H1 (cell line): ENCODE measurements around the gene B3GLCT. TPM values are rescaled to one million over a fixed set of nuclear protein-coding genes. Genes with fewer than 3 reads are reported as not detected.

Experiments
- CTCF ChIA-PET: fragments of 300-600 bp; sonication (Branson Sonifier 250); formaldehyde crosslinking; loops from one replicate; lab custom pipeline; 2021; ENCODE audit not compliant: partially characterized antibody; lab: Charles Lee
- POLR2A ChIA-PET: fragments of 300-600 bp; sonication (Branson Sonifier 250); formaldehyde crosslinking; loops from one replicate; lab custom pipeline; 2021; ENCODE audit warnings: inconsistent platforms; ENCODE audit not compliant: partially characterized antibody; lab: Charles Lee
- DNase-seq, 2 experiments: peaks; one replicate each; pipeline versions ENCODE4 v3.0.0 to v3.0.0-alpha.2; 2010 to 2022; ENCODE audit warnings: low spot score in 2 of 2, low read depth in 1 of 2, mixed read lengths in 1 of 2
- FAIRE-seq: peaks from 2 replicates; lab custom pipeline; 2011; peaks lifted over from hg19 to GRCh38; lab: Jason Lieb, UNC
- H2AFZ ChIP-seq: 2 replicates; pipeline ENCODE4 v1.8.1; 2012; ENCODE audit warnings: low read length, inconsistent platforms
- H2AK5ac ChIP-seq: 2 replicates; pipeline ENCODE4 v1.6.1; 2013; ENCODE audit warnings: low read depth, low read length
- H2BK120ac ChIP-seq: replicated peaks from 2 replicates; pipeline ENCODE3; 2013; ENCODE audit warnings: low read depth, low read length, inconsistent platforms
- H2BK12ac ChIP-seq: 2 replicates; pipeline ENCODE4 v1.6.1; 2013; ENCODE audit warnings: low read depth, low read length
- H2BK15ac ChIP-seq: 2 replicates; pipeline ENCODE4 v1.6.1; 2013; ENCODE audit warnings: low read length
- H2BK20ac ChIP-seq: 2 replicates; pipeline ENCODE4 v1.6.1; 2013; ENCODE audit warnings: low read length
- H2BK5ac ChIP-seq: 2 replicates; pipeline ENCODE4 v1.6.1; 2013; ENCODE audit warnings: low read depth, low read length
- H3K14ac ChIP-seq: 2 replicates; pipeline ENCODE4 v1.6.1; 2013; ENCODE audit warnings: inconsistent platforms; ENCODE audit not compliant: insufficient read length
- H3K18ac ChIP-seq: 2 replicates; pipeline ENCODE4 v1.6.1; 2013; ENCODE audit warnings: low read length; ENCODE audit errors: extremely low read depth
- H3K23ac ChIP-seq: 2 replicates; pipeline ENCODE4 v1.6.1; 2013; ENCODE audit warnings: inconsistent platforms; ENCODE audit not compliant: insufficient read length
- H3K23me2 ChIP-seq: 2 replicates; pipeline ENCODE4 v1.6.1; 2013; ENCODE audit warnings: low read depth, low read length
- H3K27ac ChIP-seq: 2 replicates; pipeline ENCODE4 v1.6.1; 2011; ENCODE audit warnings: low read depth, low read length, inconsistent platforms
- H3K27me3 ChIP-seq, 4 experiments: replicated peaks in 1 of 4; 1 replicate in 1 of 4; 2 replicates in 3 of 4; pipeline versions ENCODE4 v1.6.1 to v1.8.1; 2011 to 2013; ENCODE audit warnings: low read length in 3 of 4, mild to moderate bottlenecking in 3 of 4, inconsistent platforms in 2 of 4, mixed read lengths in 2 of 4, moderate library complexity in 1 of 4; ENCODE audit not compliant: control insufficient read depth in 3 of 4, insufficient read depth in 3 of 4; ENCODE audit errors: extremely low read depth in 1 of 4
- H3K36me3 ChIP-seq, 4 experiments: 2 replicates each; pipeline versions ENCODE4 v1.6.1 to v1.8.1; 2011 to 2013; ENCODE audit warnings: mild to moderate bottlenecking in 4 of 4, low read length in 3 of 4, moderate library complexity in 2 of 4, control low read depth in 1 of 4, inconsistent platforms in 1 of 4; ENCODE audit not compliant: insufficient read depth in 4 of 4, control insufficient read depth in 2 of 4
- H3K4ac ChIP-seq: replicated peaks from 2 replicates; pipeline ENCODE3; 2013; ENCODE audit warnings: low read length, low read depth, mixed read lengths, inconsistent platforms; ENCODE audit not compliant: insufficient read length
- H3K4me1 ChIP-seq, 4 experiments: replicated peaks in 1 of 4; 1 replicate in 1 of 4; 2 replicates in 3 of 4; pipeline versions ENCODE4 v1.6.1 to v1.8.1; 2011 to 2013; ENCODE audit warnings: low read length in 3 of 4, inconsistent platforms in 2 of 4, mixed read lengths in 1 of 4; ENCODE audit not compliant: insufficient read depth in 4 of 4, control insufficient read depth in 3 of 4
- H3K4me2 ChIP-seq, 2 experiments: 2 replicates each; pipeline versions ENCODE4 v1.6.1 to v1.8.1; 2011 to 2013; ENCODE audit warnings: low read depth in 2 of 2, low read length in 2 of 2, control low read depth in 1 of 2, inconsistent platforms in 1 of 2, mild to moderate bottlenecking in 1 of 2; ENCODE audit not compliant: insufficient read depth in 1 of 2
- H3K4me3 ChIP-seq, 4 experiments: fragments of 200-600, 300-600 bp in 1 of 4; sonication (generic), shearing (Covaris generic), sonication (Bioruptor Twin) in 1 of 4; 2 replicates each; pipeline versions ENCODE4 v1.5.1 to v1.8.1; 2011 to 2016; ENCODE audit warnings: low read length in 4 of 4, low read depth in 3 of 4, control low read depth in 2 of 4, inconsistent platforms in 2 of 4, mild to moderate bottlenecking in 2 of 4, mixed read lengths in 1 of 4, moderate library complexity in 1 of 4; ENCODE audit not compliant: insufficient read depth in 2 of 4; ENCODE audit errors: extremely low read depth in 1 of 4
- H3K56ac ChIP-seq: replicated peaks from 2 replicates; pipeline ENCODE3; 2013; ENCODE audit warnings: low read depth, mild to moderate bottlenecking, mixed read lengths, low read length, inconsistent platforms; ENCODE audit not compliant: insufficient read length
- H3K79me1 ChIP-seq: 2 replicates; pipeline ENCODE4 v1.6.1; 2013; ENCODE audit warnings: low read depth, low read length, control low read depth
- H3K79me2 ChIP-seq, 2 experiments: 2 replicates each; pipeline versions ENCODE4 v1.6.1 to v1.8.1; 2012 to 2013; ENCODE audit warnings: low read length in 2 of 2, mild to moderate bottlenecking in 2 of 2, inconsistent platforms in 1 of 2; ENCODE audit not compliant: insufficient read depth in 2 of 2, control insufficient read depth in 1 of 2
- H3K9ac ChIP-seq, 4 experiments: replicated peaks in 1 of 4; 1 replicate in 1 of 4; 2 replicates in 3 of 4; pipeline versions ENCODE4 v1.6.1 to v1.8.1; 2011 to 2013; ENCODE audit warnings: low read depth in 3 of 4, low read length in 3 of 4, control low read depth in 2 of 4, mild to moderate bottlenecking in 2 of 4, moderate library complexity in 2 of 4, inconsistent platforms in 1 of 4; ENCODE audit errors: extremely low read depth in 1 of 4
- H3K9me3 ChIP-seq, 2 experiments: 2 replicates each; pipeline versions ENCODE4 v1.6.1 to v1.8.1; 2012 to 2013; ENCODE audit warnings: mild to moderate bottlenecking in 2 of 2, moderate library complexity in 2 of 2, control low read depth in 1 of 2, inconsistent platforms in 1 of 2, low read depth in 1 of 2, low read length in 1 of 2, mixed read lengths in 1 of 2; ENCODE audit not compliant: insufficient read depth in 2 of 2
- H4K20me1 ChIP-seq, 2 experiments: replicated peaks in 1 of 2; 2 replicates each; pipeline versions ENCODE3 to v1.8.1; 2011 to 2013; ENCODE audit warnings: inconsistent platforms in 2 of 2, low read length in 2 of 2, mild to moderate bottlenecking in 1 of 2; ENCODE audit not compliant: insufficient read depth in 2 of 2, control insufficient read depth in 1 of 2
- H4K5ac ChIP-seq: 2 replicates; pipeline ENCODE4 v1.6.1; 2013; ENCODE audit warnings: low read length, low read depth, mixed read lengths, inconsistent platforms; ENCODE audit not compliant: insufficient read length
- H4K8ac ChIP-seq: 2 replicates; pipeline ENCODE4 v1.8.0; 2013; ENCODE audit warnings: mild to moderate bottlenecking, moderate library complexity, low read length, inconsistent platforms; ENCODE audit not compliant: insufficient read depth; ENCODE audit errors: extremely low read depth
- H4K91ac ChIP-seq: replicated peaks from 2 replicates; pipeline ENCODE3; 2013; ENCODE audit warnings: low read length, mixed read lengths, inconsistent platforms; ENCODE audit not compliant: insufficient read length
- BCL11A ChIP-seq, 2 experiments: IDR thresholded peaks; one replicate each; pipeline ENCODE4 v1.6.1; 2011; ENCODE audit warnings: low read depth in 2 of 2, low read length in 2 of 2, mild to moderate bottlenecking in 2 of 2
- GTF2F1 ChIP-seq: IDR thresholded peaks from 2 replicates; pipeline ENCODE4 v1.6.1; 2012; ENCODE audit warnings: low read depth, low read length, improper control_type of control experiment, borderline replicate concordance
- JUND ChIP-seq: IDR thresholded peaks from 2 replicates; pipeline ENCODE4 v1.6.1; 2011; ENCODE audit warnings: mild to moderate bottlenecking, improper control_type of control experiment, low read length
- MAFK ChIP-seq: IDR thresholded peaks from 2 replicates; pipeline ENCODE4 v1.6.1; 2012; ENCODE audit warnings: low read depth, mild to moderate bottlenecking, improper control_type of control experiment, low read length
- POLR2AphosphoS5 ChIP-seq: IDR thresholded peaks from 2 replicates; pipeline ENCODE4 v1.6.1; 2011; ENCODE audit warnings: low read depth, low read length
- POU5F1 ChIP-seq: IDR thresholded peaks from 2 replicates; pipeline ENCODE4 v1.6.1; 2011; ENCODE audit warnings: low read depth, mild to moderate bottlenecking, low read length, moderate library complexity
- RBBP5 ChIP-seq: IDR thresholded peaks from 2 replicates; pipeline ENCODE4 v1.7.1; 2012; ENCODE audit warnings: low read depth, mild to moderate bottlenecking, inconsistent platforms, low read length, moderate library complexity, borderline replicate concordance
- RFX5 ChIP-seq: IDR thresholded peaks from 2 replicates; pipeline ENCODE4 v1.6.1; 2011; ENCODE audit warnings: low read depth, low read length, improper control_type of control experiment, borderline replicate concordance
- SP2 ChIP-seq: IDR thresholded peaks from 2 replicates; pipeline ENCODE4 v1.6.1; 2012; ENCODE audit warnings: mild to moderate bottlenecking, low read length, inconsistent platforms
- SUZ12 ChIP-seq: fragments of 200-600 bp; sonication (generic); IDR thresholded peaks from 2 replicates; pipeline ENCODE4 v1.6.1; 2012; ENCODE audit warnings: mild to moderate bottlenecking, inconsistent platforms, low read length, moderate library complexity, mixed read lengths
- TAF7 ChIP-seq: optimal IDR thresholded peaks from 2 replicates; pipeline ENCODE3; 2011; ENCODE audit warnings: low read depth, mild to moderate bottlenecking, inconsistent platforms, low read length, moderate library complexity, borderline replicate concordance
- WGBS, 2 experiments: shearing (Covaris generic) in 1 of 2; methylation state at CpG; one replicate each; pipeline versions ENCODE4 v1.1.6 to v1.1.7; 2013 to 2015; ENCODE audit warnings: low lambda C conversion rate in 2 of 2, mixed read lengths in 2 of 2, inconsistent platforms in 1 of 2, low coverage in 1 of 2, missing lambda C conversion rate in 1 of 2; ENCODE audit not compliant: insufficient replicate concordance in 2 of 2, insufficient coverage in 1 of 2, insufficient read length in 1 of 2; ENCODE audit errors: extremely low coverage in 1 of 2, missing lambda C conversion rate in 1 of 2; 5-methylcytosine and 5-hydroxymethylcytosine counted together
- polyA plus RNA-seq, 7 experiments: library from polyadenylated mRNA; depleted of rRNA in 3 of 7; stranded (reverse) in 5 of 7; unstranded in 2 of 7; fragments of >200 nt in 5 of 7; fragments of 200-250 nt in 2 of 7; gene quantifications; 1 replicate in 5 of 7; 2 replicates in 1 of 7; 4 replicates in 1 of 7; pipeline versions ENCODE4 v1.2.1 to v1.2.3, GENCODE V29; 2011 to 2013; ENCODE audit warnings: missing spikeins in 2 of 7, mixed read lengths in 2 of 7
- total RNA-seq: library from RNA; stranded (reverse); fragmentation: NEBNext Ultra II Directional; extraction: Animal tissue kit (Norgen Biotek cat#: 25700); gene quantifications from 2 replicates; pipeline ENCODE4 v1.2.1, GENCODE V29; 2021

Gene B3GLCT
- total and polyA plus RNA-seq, 2 of the 8 experiments (the other 6 are each of a cell fraction or from before 2014, with no cell fraction given): 1.5 to 4.1 TPM

DNA sequence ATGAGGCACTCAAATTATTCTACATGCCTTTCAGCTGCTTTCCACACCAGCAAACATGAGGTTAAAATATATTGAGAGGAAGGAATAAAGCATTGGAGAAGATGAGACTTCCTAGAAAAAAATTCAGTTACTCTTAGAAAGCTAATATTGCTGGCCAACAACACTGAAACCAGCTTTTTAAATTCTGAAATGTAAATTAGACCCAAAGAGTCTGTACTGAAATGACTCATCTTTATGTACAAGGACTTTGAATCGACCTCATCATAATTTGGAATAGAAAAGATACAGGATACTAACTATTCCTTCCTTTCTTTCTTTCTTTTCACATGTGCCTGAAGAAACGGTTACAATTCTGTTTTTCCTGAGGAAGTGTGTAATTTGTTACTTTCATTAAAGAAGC lies 31.6 kb upstream of the B3GLCT start:
- no peaks in the 10 kb centered on the region for H3K27me3 ChIP-seq
- H2BK12ac ChIP-seq: no peak overlapping the region
- H3K79me2 ChIP-seq: no peaks in the 10 kb centered on the region
- no peak for TF ChIP-seq MAFK
- TF ChIP-seq TAF7: no peak
- TF ChIP-seq BCL11A (IDR thresholded peaks at IDR 0.05; ENCODE audit: low read depth in 2 of 2, low read length in 2 of 2): no peak
- TF ChIP-seq POLR2AphosphoS5: no peak
- TF ChIP-seq SUZ12: no peak
- TF ChIP-seq SP2: no peak
- no peak for TF ChIP-seq GTF2F1
- no peak for TF ChIP-seq JUND
- TF ChIP-seq RFX5: no peak
- no peak for TF ChIP-seq POU5F1
- no peak for TF ChIP-seq RBBP5
- H3K9ac ChIP-seq: no peak overlapping the region
- H3K23me2 ChIP-seq: no peaks in the 10 kb centered on the region; the same call in 1 of the 2 replicates
- no peak for FAIRE-seq
- no peaks in the 10 kb centered on the region for H3K9me3 ChIP-seq
- H2BK5ac ChIP-seq: no peak overlapping the region
- H2BK15ac ChIP-seq: no peak overlapping the region
- no peak overlapping the region for H3K23ac ChIP-seq
- H3K18ac ChIP-seq: no peak overlapping the region
- H3K56ac ChIP-seq: no peak overlapping the region
- H2BK20ac ChIP-seq: no peak overlapping the region
- H3K4me2 ChIP-seq: no peak overlapping the region
- no peak overlapping the region for H4K91ac ChIP-seq
- no peaks in the 10 kb centered on the region for H3K36me3 ChIP-seq
- no peak overlapping the region for H3K4me3 ChIP-seq
- no peak for DNase-seq
- H3K14ac ChIP-seq: no peak overlapping the region
- 97% methylated on average over 2 of the region's 2 CpGs; no CpG with 5 or more reads in 1 of the 2 experiments for WGBS, 2 experiments
- H3K27ac ChIP-seq: no peak overlapping the region
- no peak overlapping the region for H3K4ac ChIP-seq
- CTCF ChIA-PET: no interaction called here
- H4K8ac ChIP-seq: no peak overlapping the region
- POLR2A ChIA-PET: interaction anchor here (0.6 kb wide), 1 partner anchor 256 kb away, joined by 3 read pairs; no protein-coding TSS in a partner anchor
- no peak overlapping the region for H2BK120ac ChIP-seq
- no peaks in the 10 kb centered on the region for H3K79me1 ChIP-seq
- H4K5ac ChIP-seq: no peak overlapping the region
- H4K20me1 ChIP-seq: no peaks in the 10 kb centered on the region
- H3K4me1 ChIP-seq: 0 out of 7 replicates have a peak, but pooled peaks cover 0 to 2% (median 0%) of the 10 kb centered on the region in 4 experiments
- H2AFZ ChIP-seq: no peak overlapping the region
- no peak overlapping the region for H2AK5ac ChIP-seq
